HEK293T (cell line): ENCODE results near the gene SLC36A2.

ENCODE experiments used
- CTCF ChIA-PET: fragments of 350-600 bp; formaldehyde crosslinking; extraction: SDS; loops from one replicate; lab custom pipeline; 2021; ENCODE audit warnings: antibody characterized with exemption, inconsistent platforms; lab: Yijun Ruan, JAX
- POLR2A ChIA-PET: fragments of 350-600 bp; formaldehyde crosslinking; extraction: SDS; loops from one replicate; lab custom pipeline; 2020; ENCODE audit warnings: antibody characterized with exemption, inconsistent platforms; lab: Yijun Ruan, JAX
- DNase-seq: peaks from one replicate; pipeline ENCODE4 v3.0.0; 2012; ENCODE audit warnings: mixed read lengths; ENCODE audit errors: extremely low spot score
- ELF4 ChIP-seq: fragments of 450-650 bp; IDR thresholded peaks from 2 replicates; pipeline ENCODE4 v1.6.1; 2017; ENCODE audit warnings: antibody characterized with exemption
- FOXK2 ChIP-seq: fragments of 450-650 bp; IDR thresholded peaks from 2 replicates; pipeline ENCODE4 v1.6.1; 2016; ENCODE audit warnings: mild to moderate bottlenecking
- SP1 ChIP-seq: fragments of 450-650 bp; IDR thresholded peaks from 2 replicates; pipeline ENCODE4 v1.6.1; 2017
- SUZ12 ChIP-seq: fragments of 450-650 bp; IDR thresholded peaks from 2 replicates; pipeline ENCODE4 v1.6.1; 2016; ENCODE audit warnings: mild to moderate bottlenecking

SLC36A2 gene

DNA sequence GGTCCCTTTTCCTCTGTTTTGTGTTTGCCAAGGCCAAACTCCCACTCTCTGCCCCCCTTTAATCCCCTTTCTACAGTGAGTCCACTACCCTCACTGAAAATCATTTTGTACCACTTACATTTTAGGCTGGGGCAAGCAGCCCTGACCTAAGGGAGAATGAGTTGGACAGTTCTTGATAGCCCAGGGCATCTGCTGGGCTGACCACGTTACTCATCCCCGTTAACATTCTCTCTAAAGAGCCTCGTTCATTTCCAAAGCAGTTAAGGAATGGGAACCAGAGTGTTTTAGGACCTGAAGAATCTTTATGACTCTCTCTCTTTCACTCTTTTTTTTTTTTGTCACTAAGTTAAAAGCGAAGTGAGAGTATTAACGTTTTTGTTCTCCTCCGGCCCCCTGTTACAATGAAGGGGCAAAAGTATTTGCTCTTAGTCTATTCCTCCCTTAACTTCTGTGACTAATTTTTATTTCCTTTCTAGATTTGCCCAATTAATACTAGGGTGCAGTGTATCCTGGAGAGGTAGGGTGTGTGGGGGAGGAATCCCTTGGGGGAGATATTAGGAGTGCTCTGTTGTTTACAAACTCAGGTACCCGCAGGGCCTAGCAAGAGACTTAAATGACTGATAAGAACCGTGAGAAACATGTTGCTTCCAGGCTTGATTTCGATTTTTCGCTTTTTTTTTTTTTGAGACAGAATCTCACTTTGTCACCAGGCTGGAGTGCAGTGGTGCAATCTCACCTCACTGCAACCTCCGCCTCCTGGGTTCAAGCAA, 79.7 kb downstream of the SLC36A2 start:
- POLR2A ChIA-PET = no interaction called here
- no peak for DNase-seq
- no peak for TF ChIP-seq FOXK2
- no peak for TF ChIP-seq ELF4
- no peak for TF ChIP-seq SUZ12
- TF ChIP-seq SP1 = no peak
- CTCF ChIA-PET = no interaction called here
